Cardiac muscle cell (in vitro differentiated cells and primary cell): ENCODE data around the gene IFTAP. TPM values are rescaled to one million over a fixed set of nuclear protein-coding genes. Genes with fewer than 3 reads are reported as not detected.

ENCODE experiments used
- DNase-seq, 2 donors: peaks; one replicate each; pipeline versions ENCODE4 v3.0.0 to v3.0.0-alpha.2; 2010 to 2017; ENCODE audit warnings: low read depth in 1 of 2, low spot score in 1 of 2
- H3K27ac ChIP-seq: fragments of 200-600 bp; sonication (generic); 2 replicates; pipeline ENCODE4 v1.5.1; 2016
- H3K27me3 ChIP-seq: fragments of 200-600 bp; sonication (generic); 2 replicates; pipeline ENCODE4 v1.6.0; 2016; ENCODE audit warnings: control low read depth
- H3K36me3 ChIP-seq: fragments of 200-600 bp; sonication (generic); 2 replicates; pipeline ENCODE4 v1.5.1; 2016; ENCODE audit warnings: control low read depth
- H3K4me1 ChIP-seq: fragments of 200-600 bp; sonication (generic); 2 replicates; pipeline ENCODE4 v1.8.1; 2017; ENCODE audit warnings: low read depth, mild to moderate bottlenecking, mixed run types
- H3K4me3 ChIP-seq: fragments of 200-600 bp; sonication (generic); 2 replicates; pipeline ENCODE4 v1.5.1; 2016; ENCODE audit warnings: mild to moderate bottlenecking
- H3K9me3 ChIP-seq: fragments of 200-600 bp; sonication (generic); 2 replicates; pipeline ENCODE4 v1.5.1; 2017; ENCODE audit warnings: low read depth, mild to moderate bottlenecking, control low read depth
- CTCF ChIP-seq: IDR thresholded peaks from 2 replicates; pipeline ENCODE4 v1.5.1; 2012; ENCODE audit warnings: low read depth, mild to moderate bottlenecking, low read length
- polyA plus RNA-seq: library from polyadenylated mRNA; unstranded; fragments of >200 nt; fragmentation: Nextera tagmentation; extraction: Ambion mirVana; gene quantifications from 2 replicates; pipeline ENCODE4 v1.2.1, GENCODE V29; 2016
- total RNA-seq: library from RNA; depleted of rRNA; stranded (reverse); fragments of >200 nt; gene quantifications from 2 replicates; pipeline ENCODE4 v1.2.3, GENCODE V29; 2016

The IFTAP gene
- total and polyA plus RNA-seq, 2 experiments from 2014 or later, result 57.1 to 67.3 TPM

DNA sequence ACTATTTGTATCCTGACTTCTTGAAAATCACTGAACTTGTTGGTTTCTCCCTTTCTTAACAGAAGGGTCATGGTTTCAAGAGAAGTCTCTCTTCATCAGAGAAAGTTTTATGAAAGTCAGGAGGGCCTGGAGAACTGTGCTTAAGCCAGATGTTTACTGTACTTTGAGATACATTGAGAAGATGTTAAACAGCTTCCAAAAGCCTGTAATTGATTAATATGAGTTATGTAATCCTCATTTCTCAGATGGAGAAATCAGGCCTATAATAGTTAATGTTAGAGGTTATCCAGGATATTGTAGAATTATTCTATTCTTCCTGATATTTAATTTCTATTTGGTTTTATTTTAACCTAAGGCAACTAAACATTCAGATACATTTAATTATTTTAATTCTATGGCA, 100.8 kb downstream of the IFTAP start:
- no peak for TF ChIP-seq CTCF
- no peaks in the 10 kb centered on the region for H3K9me3 ChIP-seq
- no peaks in the 10 kb centered on the region for H3K27me3 ChIP-seq
- no peak overlapping the region for H3K4me3 ChIP-seq
- H3K27ac ChIP-seq, result no peak overlapping the region
- DNase-seq, result no peak
- H3K4me1 ChIP-seq, result no peaks in the 10 kb centered on the region
- no peaks in the 10 kb centered on the region for H3K36me3 ChIP-seq

GRCh38 chr11:36695571-36695970, 101.3 kb downstream of the IFTAP start:
- Histone ChIP-seq H3K27ac (no peak overlapping the region), H3K36me3 (no peaks in the 10 kb centered on the region), H3K9me3 (no peaks in the 10 kb centered on the region), H3K4me3 (no peak overlapping the region), H3K4me1 (no peaks in the 10 kb centered on the region), H3K27me3 (no peaks in the 10 kb centered on the region)
- no peak for DNase-seq
- TF ChIP-seq CTCF, result no peak

DNA sequence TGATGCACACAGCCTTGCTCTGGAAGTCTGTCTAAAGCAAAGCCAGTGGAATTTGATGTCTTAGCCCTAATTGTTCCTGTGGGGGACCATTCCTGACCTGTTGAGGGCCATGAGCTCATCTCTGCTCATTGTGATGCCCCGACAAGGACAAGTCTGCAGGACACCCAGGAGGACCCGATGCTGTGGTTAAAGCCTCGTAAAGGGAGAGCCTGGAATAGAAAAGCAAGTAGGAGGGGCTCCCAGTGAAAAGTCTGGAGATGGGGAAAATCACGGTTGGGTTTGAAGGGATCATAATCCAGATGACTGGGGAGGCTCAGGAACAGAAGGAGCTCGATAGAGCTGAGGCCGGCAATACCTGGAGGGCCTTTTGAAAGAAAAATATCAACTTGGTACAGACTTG, 102.2 kb downstream of the IFTAP start:
- H3K27me3 ChIP-seq, result no peaks in the 10 kb centered on the region
- no peak overlapping the region for H3K27ac ChIP-seq
- H3K4me3 ChIP-seq, result no peak overlapping the region
- no peak for TF ChIP-seq CTCF
- H3K4me1 ChIP-seq, result no peaks in the 10 kb centered on the region
- DNase-seq, result no peak
- H3K9me3 ChIP-seq, result no peaks in the 10 kb centered on the region
- no peaks in the 10 kb centered on the region for H3K36me3 ChIP-seq

GRCh38 chr11:36699271-36699670, 105.0 kb downstream of the IFTAP start:
- Histone ChIP-seq H3K27me3 (no peaks in the 10 kb centered on the region), H3K4me3 (no peak overlapping the region), H3K36me3 (no peaks in the 10 kb centered on the region), H3K9me3 (no peaks in the 10 kb centered on the region), H3K27ac (no peak overlapping the region), H3K4me1 (peaks cover 6% of the 10 kb centered on the region)
- no peak for DNase-seq
- no peak for TF ChIP-seq CTCF

DNA sequence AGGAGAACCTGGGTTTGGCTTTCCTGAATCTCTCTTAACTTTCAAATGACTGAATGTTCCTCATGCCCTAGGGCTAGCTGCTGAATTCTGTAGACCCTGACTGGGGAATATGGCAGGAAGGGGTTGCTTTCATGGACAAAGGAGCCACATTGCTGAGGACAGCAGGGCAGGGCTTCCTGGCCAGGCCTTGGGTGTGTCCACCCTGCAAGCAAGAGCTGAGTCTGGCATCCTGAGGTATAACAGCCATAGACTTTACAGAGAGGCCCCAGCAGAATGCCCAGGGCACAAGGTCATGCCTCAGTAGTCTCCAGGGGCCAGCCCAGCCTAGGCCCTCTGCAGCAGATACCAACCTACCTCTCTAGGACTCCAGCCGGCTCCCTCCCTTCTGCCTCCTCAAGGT, 105.9 kb downstream of the IFTAP start:
- no peaks in the 10 kb centered on the region for H3K27me3 ChIP-seq
- DNase-seq, result no peak
- H3K4me3 ChIP-seq, result no peak overlapping the region
- peaks cover 6% of the 10 kb centered on the region for H3K4me1 ChIP-seq
- no peaks in the 10 kb centered on the region for H3K9me3 ChIP-seq
- H3K27ac ChIP-seq, result no peak overlapping the region
- TF ChIP-seq CTCF, result no peak
- no peaks in the 10 kb centered on the region for H3K36me3 ChIP-seq
